SHP77 treated with DMSO at 0.1 percent for 48 hours (cell line): ENCODE results near the gene DEFB116.
"Not testable (repeated sequence)": the region's sequence is repeated elsewhere in the genome, so short reads cannot be mapped to it uniquely, and the experiment has no call there.

ENCODE experiments used
- DNase-seq: peaks from one replicate; lab custom pipeline; 2025; lab: John Stamatoyannopoulos, UW

DEFB116 gene

GRCh38 chr20:31308535-31309162 lies at the start of gene DEFB116:
TSS of gene DEFB116 (minus strand) at chr20:31308585. CDS start at chr20:31308585, 0 bp downstream.
- DNase-seq, result no peak

- DNase-seq, result no peak
Observed at GRCh38 chr20:31355981-31356380, 47.6 kb upstream of the DEFB116 start.

- no peak for DNase-seq
Observed at GRCh38 chr20:31341470-31341869, 33.1 kb upstream of the DEFB116 start.

- no peak for DNase-seq
Observed at GRCh38 chr20:31330893-31331292, 22.5 kb upstream of the DEFB116 start.

GRCh38 chr20:31322504-31322903 lies 14.1 kb upstream of the DEFB116 start:
- DNase-seq, result no peak

- not testable (repeated sequence) for DNase-seq
Observed at GRCh38 chr20:31284964-31285363, 23.4 kb downstream of the DEFB116 start.

- no peak for DNase-seq
Observed at GRCh38 chr20:31278178-31278577, 30.2 kb downstream of the DEFB116 start.

GRCh38 chr20:31274441-31274840 lies 33.9 kb downstream of the DEFB116 start:
- no peak for DNase-seq

GRCh38 chr20:31260326-31260932 lies 48.0 kb downstream of the DEFB116 start:
- DNase-seq, result peak; percentile 44

- DNase-seq, result no peak
Observed at GRCh38 chr20:31257364-31257763, 51.0 kb downstream of the DEFB116 start, which contains the start of gene DEFB115. TSS of gene DEFB115 (plus strand) at chr20:31257664. CDS start at chr20:31257664, 0 bp downstream.

GRCh38 chr20:31256959-31257358 lies 51.4 kb downstream of the DEFB116 start:
- DNase-seq, result no peak
